ENCODE results near the gene SLC41A1.

SLC41A1 gene

GRCh38 chr1:205800981-205801703, 11.9 kb downstream of the SLC41A1 start:
- peaks cover 63% of the 10 kb centered on the region for H3K36me3 ChIP-seq
- no peak overlapping the region for H3K27ac ChIP-seq
- DNase-seq = no peak
- H3K4me3 ChIP-seq (ENCODE audit: low read depth, low read length) = no peak overlapping the region
- no peak for TF ChIP-seq CTCF (IDR thresholded peaks at IDR 0.05; ENCODE audit: low read depth, low read length)
- no peaks in the 10 kb centered on the region for H3K27me3 ChIP-seq (ENCODE audit: insufficient read depth, low read depth, severe bottlenecking)
- H3K9me3 ChIP-seq (ENCODE audit: severe bottlenecking) = no peaks in the 10 kb centered on the region

GRCh38 chr1:205800427-205800826, 12.6 kb downstream of the SLC41A1 start:
- H3K27ac ChIP-seq = no peak overlapping the region

GRCh38 chr1:205798577-205798976, 14.4 kb downstream of the SLC41A1 start:
- Histone ChIP-seq H3K9me3 (ENCODE audit: severe bottlenecking) (no peaks in the 10 kb centered on the region), H3K27ac (no peak overlapping the region), H3K4me3 (ENCODE audit: low read depth, low read length) (no peak overlapping the region), H3K27me3 (ENCODE audit: insufficient read depth, low read depth, severe bottlenecking) (no peaks in the 10 kb centered on the region), H3K36me3 (peaks cover 64% of the 10 kb centered on the region)
- DNase-seq = no peak
- no peak for TF ChIP-seq CTCF (IDR thresholded peaks at IDR 0.05; ENCODE audit: low read depth, low read length)

More at GRCh38 chr1:205800427-205800826, 12.6 kb downstream of the SLC41A1 start:
- no peak for DNase-seq
- no peak for TF ChIP-seq CTCF (IDR thresholded peaks at IDR 0.05; ENCODE audit: low read depth, low read length)
- no peaks in the 10 kb centered on the region for H3K27me3 ChIP-seq (ENCODE audit: insufficient read depth, low read depth, severe bottlenecking)
- H3K9me3 ChIP-seq (ENCODE audit: severe bottlenecking) = no peaks in the 10 kb centered on the region
- peaks cover 66% of the 10 kb centered on the region for H3K36me3 ChIP-seq
- H3K4me3 ChIP-seq (ENCODE audit: low read depth, low read length) = no peak overlapping the region

- no peak for DNase-seq
- no peaks in the 10 kb centered on the region for H3K27me3 ChIP-seq (ENCODE audit: insufficient read depth, low read depth, severe bottlenecking)
- no peak for TF ChIP-seq CTCF (IDR thresholded peaks at IDR 0.05; ENCODE audit: low read depth, low read length)
- H3K27ac ChIP-seq = no peak overlapping the region
- no peaks in the 10 kb centered on the region for H3K9me3 ChIP-seq (ENCODE audit: severe bottlenecking)
- H3K36me3 ChIP-seq = peaks cover 74% of the 10 kb centered on the region
- H3K4me3 ChIP-seq (ENCODE audit: low read depth, low read length) = no peak overlapping the region
Measured at GRCh38 chr1:205797168-205797567, 15.8 kb downstream of the SLC41A1 start.

GRCh38 chr1:205794011-205794730, 18.8 kb downstream of the SLC41A1 start:
- no peak overlapping the region for H3K4me3 ChIP-seq (ENCODE audit: low read depth, low read length)
- no peaks in the 10 kb centered on the region for H3K27me3 ChIP-seq (ENCODE audit: insufficient read depth, low read depth, severe bottlenecking)
- no peak for DNase-seq
- H3K27ac ChIP-seq = no peak overlapping the region
- TF ChIP-seq CTCF (IDR thresholded peaks at IDR 0.05; ENCODE audit: low read depth, low read length) = no peak
- H3K36me3 ChIP-seq = peaks cover 79% of the 10 kb centered on the region
- no peaks in the 10 kb centered on the region for H3K9me3 ChIP-seq (ENCODE audit: severe bottlenecking)

Data from WERI-Rb-1 (cell line).